ENCODE measurements around the gene KANSL1L. TPM values are rescaled to one million over a fixed set of nuclear protein-coding genes. Genes with fewer than 3 reads are reported as not detected.

Gene KANSL1L
- total RNA-seq, 1 donor from 2014 or later: 67.1 TPM

DNA sequence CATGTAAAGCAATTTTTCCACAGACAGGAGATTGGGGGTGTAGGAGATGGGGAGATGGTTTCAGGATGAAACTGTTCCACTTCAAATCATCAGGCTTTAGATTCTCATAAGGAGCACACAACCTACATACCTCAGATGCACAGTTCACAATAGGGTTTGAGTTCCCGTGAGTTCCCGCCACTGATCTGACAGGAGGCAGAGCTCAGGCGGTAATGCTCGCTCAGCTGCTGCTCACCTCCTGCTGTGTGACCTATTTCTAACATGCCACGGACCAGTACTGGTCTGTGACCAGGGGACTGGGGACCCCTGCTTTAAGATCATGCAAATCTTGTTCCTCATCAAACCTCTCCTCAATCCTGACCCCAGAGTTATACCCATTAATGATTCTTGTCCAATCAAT is 98.7 kb downstream of the KANSL1L start:
- no peak for DNase-seq (ENCODE audit: low read depth)

DNA sequence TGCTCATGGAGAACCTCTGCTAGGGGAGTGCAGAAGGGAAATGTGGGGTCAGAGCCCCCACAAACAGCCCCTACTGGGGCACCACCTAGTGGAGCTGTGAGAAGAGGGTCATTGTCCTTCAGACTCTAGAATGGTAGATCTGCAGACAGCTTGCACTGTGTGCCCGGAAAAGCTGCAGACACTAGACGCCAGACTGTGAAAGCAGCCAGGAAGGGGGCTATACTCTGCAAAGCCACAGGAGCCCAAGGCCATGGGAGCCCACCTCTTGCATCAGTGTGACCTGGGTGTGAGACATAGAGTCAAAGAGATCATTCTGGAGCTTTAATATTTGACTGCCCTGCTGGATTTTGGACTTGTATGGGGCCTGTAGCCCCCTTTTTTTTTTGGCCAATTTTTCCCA is 107.9 kb downstream of the KANSL1L start:
- no peak for DNase-seq (ENCODE audit: low read depth)

DNA sequence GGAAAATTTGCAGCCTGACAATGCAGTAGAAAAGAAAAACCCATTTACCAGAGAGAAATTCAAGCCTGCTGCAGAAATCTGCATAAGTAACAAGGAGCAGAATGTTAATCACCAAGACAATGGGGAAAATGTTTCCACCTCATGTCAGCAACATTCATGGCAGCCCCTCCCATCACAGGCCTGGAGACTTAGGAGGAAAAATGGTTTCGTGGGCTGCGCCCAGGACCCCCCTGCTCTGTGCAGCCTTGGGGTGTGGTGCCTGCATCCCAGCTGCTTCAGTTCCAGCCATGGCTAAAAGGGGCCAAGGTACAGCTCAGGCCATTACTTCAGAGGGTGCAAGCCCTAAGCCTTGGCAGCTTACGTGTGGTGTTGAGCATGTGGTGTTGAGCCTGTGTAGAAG is 115.4 kb downstream of the KANSL1L start:
- DNase-seq (ENCODE audit: low read depth): no peak

DNA sequence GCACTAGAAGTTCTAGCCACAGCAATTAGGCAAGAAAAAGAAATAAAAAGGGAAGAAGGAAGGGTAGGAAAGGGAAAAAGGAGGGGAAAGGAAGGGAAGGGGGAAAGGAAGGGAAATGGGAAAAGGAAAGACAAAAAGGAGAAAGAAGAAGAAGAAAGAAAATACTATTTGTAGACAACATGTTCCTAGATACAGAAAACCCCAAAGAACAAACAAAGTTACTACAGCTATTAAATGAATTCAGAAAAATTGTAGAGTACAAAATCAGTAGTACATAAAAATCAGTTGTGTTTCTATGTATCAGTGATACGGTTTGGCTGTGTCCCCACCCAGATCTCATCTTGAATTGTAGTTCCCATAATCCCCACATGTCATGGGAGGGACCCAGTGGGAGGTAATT is 116.5 kb downstream of the KANSL1L start:
- DNase-seq (ENCODE audit: low read depth): no peak

DNA sequence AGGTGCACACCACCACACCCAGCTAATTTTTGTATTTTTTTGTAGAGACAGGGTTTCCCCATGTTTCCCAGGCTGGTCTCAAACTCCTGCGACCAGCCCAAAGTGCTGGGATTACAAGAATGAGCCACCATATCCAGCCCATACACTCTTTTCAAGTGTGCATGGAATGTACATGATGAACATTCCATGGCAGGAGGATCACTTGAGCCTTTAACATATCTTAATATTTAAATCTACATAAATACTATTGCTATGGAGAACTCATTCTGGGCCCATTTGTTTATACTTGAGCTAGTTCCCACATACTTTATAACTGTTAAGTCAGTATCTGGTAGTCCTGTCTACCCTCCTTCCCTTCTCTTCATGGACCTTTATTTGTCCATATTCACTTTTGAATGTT is 120.3 kb downstream of the KANSL1L start:
- DNase-seq (ENCODE audit: low read depth): no peak

DNA sequence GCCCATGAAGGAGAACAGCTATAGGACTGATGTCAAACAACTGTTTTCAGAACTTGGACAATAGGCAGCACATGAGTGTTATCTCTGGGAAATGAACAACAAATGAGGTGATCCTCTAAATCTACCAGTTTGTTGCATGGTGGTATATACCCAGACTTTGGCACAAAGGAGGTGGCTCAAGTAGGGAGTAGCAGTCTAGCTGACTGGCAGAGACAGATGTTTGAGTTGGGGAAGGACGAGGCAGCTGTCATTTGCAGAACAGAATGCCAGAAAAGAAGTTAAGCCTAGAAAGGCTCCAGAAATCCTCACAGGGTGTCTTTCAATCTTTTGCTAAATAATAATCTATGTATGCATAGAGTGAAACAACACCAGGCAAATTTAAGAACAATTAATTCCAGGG is 121.4 kb downstream of the KANSL1L start:
- no peak for DNase-seq (ENCODE audit: low read depth)

DNA sequence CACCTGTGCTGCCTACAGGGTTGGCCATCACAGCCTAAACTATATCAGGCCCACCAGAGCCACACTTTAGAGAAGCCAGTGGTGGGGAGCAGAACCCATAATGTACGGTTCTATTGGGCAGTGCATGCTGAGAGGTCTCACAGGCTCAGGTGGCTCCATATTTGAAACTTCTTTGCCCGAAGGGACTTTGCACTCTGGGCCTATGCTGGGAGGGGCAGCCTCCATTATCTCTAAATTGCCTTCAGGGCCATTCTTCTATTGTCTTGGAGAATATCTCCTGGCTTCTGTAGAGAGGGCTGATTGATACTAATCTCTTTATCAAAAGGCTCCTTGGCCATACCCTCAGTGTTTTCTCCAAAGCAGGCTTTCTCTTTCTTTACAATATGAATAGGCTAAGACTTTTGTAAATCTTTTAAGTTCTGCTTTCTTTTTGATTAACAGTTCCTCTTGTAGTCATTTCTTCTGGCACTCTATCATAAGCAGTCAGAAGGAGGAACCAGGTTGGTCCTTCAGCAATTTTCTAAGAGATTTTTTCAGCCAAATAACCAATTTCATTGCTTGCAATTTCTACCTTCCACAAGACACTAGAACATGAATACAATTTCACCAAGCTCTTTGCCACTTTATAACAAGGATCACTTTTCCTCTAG is 124.2 kb downstream of the KANSL1L start:
- DNase-seq (ENCODE audit: low read depth): no peak

DNA sequence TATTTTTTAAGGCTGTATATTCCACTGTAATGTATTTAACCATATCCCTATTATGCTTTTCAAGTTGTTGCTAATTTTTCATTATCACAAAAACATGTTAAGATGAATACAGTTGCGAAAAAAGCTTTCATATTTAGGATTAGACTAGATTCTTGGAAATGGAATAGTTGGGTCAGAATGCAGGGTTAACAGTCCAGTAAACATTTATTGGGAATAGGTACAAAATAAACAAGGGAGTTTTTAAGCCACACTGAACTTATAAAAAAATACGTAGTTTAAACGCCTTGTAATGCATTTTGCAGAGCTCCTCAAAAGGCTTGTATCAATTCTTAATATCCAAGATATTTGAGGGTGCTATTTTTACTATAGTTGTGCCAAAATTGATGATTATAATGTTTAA is 133.1 kb downstream of the KANSL1L start:
- no peak for DNase-seq (ENCODE audit: low read depth)

DNA sequence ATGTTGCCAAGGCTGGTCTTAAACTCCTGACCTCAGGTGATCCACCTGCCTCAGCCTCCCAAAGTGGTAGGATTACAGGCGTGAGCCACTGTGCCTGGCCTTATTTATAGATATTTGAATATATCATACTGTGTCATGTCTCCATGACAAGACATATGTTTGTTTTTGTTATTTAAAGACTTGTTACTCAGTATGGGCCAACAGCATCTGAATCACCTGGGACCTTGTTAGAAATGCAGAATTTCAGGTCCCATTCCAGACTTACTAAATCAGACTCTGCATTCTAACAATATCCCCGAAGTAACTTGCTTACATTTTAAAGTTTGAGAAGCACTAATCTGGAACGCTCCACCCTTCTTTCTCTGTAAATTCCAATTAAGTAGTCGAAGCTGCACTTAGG is 135.5 kb downstream of the KANSL1L start:
- no peak for DNase-seq (ENCODE audit: low read depth)

DNA sequence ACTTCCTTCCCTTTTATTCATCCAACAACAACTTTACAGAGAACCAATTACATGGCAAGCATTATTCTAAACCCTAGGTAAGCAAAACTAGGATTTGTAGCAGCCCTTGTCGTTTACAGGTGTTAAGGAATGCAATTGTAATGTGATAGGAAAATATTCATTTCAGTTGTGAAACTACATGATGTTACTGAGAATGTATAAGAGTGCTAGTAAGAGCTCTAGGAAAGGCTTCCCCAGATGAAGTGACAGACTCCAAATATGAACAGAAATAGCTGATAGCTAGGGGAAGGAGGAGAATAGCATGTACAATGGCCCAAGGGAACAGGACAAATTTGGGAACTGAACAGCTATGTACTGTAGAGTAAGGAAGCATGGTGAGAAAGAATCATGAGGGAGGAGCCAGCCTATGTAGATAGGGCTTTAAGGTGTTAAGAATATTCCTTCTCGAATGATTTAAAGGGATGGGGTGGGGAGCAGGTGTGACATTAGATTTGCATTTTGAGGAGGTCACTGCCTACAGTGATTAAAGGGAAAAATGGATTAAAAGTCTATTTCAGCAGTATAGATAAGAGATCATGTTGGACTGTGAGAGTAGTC is 137.0 kb downstream of the KANSL1L start:
- no peak for DNase-seq (ENCODE audit: low read depth)

DNA sequence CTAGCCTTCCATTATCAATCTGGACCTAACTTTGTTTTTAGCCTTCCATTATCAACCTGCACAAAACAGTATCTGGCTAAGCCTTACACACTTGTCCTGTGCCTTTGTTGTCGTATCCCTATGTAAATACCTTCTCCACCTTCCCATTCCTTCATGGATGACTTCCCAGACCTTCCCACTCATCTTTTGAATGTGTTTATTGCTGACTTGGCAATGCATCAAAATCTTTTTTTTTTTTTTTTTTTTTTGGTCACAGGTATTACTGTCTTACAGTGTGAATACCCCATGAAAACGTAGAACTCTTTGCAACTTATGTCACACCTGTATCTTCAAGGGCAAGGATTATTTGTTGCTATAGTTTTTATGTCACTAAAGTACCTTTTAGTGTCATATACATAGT is 143.0 kb downstream of the KANSL1L start:
- DNase-seq (ENCODE audit: low read depth): peak; percentile 21

DNA sequence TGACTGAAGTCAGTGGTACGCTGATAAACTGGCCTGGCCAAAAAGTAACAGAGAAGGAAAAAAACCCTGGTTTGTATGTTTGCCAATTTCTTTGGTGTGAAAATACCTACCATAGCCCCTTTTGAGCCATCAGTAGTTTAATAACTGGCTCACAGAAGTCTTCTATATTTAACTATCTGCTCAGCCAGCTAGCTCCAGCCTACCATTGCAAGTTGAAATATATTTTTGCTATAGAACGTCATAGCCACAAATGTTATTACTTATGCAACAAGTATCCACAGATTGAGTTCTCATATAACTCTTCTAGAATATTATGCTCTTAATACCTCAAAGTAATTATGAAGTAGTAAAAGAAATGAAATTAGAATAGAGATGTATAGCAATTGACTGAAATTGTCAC is 143.6 kb downstream of the KANSL1L start:
- DNase-seq (ENCODE audit: low read depth): no peak

DNA sequence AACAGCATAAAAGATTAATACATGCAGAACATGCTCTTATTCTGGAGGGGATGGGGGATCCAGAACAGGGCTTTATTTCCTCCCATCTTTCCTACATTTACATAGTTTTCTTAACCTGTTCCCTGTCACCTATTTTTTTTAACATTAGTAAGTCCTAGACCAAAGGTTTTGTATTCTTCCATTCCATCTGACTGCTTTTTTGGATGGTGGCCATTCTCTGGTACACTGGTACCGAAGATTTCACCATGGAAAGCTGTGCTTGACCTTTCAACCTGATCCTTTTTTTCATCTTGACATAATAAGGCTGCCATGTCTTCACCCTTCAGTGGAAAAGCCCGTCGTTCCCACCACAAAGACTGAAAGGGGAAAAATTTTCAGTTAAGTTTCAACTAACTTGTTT is 148.4 kb downstream of the KANSL1L start:
- no peak for DNase-seq (ENCODE audit: low read depth)

DNA sequence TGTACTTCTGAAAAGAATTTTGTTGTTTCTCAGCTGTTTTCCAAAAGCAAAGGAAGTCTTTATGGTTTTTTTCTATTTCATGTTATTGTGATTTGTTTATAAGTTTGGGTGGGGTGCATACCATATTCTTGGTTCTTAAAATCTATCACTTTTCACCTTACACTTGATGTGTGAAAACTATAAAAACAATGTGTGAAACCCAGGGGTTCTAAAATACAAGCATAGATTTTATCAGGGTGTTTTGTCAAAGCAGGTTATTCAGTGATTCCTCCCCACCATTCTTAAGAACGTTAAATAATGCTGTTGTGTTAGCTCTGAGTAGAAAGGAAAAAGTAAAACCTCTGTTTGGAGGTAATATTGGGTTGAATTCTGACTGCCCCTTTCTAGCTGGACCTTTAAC is 151.1 kb downstream of the KANSL1L start:
- no peak for DNase-seq (ENCODE audit: low read depth)

DNA sequence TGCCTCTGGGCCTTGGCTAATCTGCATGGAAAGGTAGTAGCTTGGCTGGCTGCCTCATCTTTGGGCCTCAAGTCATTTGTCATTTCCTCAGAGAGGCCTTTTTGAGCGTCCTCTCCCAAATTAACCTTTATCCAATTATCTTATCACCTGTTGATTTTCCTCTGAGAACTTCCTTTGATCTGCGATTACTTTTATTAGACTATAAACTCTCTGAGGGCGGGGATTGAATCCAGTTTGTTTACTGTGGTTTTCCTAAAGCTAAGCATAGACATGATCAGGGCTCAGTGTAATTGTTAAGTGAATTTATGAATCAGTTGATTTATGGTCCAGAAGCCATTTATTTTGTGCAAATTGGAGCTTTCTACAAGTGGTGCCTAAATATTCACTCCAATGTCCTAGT is 161.3 kb downstream of the KANSL1L start:
- DNase-seq (ENCODE audit: low read depth): no peak

DNA sequence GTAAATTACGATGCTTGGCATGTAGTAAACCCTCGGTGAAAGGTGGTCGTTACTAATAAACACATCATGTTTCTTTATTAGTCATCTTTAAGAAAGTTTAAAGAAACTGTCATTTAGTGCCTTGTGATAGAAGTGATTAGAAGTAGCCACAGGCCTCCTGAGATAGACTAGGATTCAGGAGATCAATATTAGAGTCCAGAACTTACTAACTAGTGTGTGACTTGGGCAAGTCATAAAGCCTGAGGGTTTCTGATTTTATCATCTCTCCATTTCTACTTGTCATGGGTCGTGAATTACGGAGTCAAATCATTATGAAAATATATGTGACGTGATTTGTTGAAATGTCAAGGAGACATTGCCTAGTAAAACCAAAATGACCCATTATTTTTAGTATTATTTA is 162.1 kb downstream of the KANSL1L start:
- no peak for DNase-seq (ENCODE audit: low read depth)

DNA sequence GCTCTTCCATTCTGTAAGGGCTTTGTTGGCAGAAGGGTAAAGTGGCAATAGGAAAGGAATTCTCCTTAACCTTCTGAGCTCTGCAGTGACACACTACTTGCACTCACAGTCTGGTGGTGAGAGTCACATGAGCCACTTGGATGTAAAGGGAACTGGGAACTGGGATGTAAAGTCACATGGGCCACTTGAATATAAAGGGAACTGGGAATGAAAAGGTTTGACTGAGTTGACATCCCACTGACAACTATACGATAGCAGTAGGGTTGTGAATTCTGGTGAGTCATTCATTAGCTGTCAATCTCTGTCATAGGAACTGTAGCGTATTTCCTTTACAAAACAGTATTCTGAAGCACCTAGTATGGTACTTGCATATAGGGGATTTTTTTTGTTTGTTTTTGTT is 163.3 kb downstream of the KANSL1L start:
- no peak for DNase-seq (ENCODE audit: low read depth)

DNA sequence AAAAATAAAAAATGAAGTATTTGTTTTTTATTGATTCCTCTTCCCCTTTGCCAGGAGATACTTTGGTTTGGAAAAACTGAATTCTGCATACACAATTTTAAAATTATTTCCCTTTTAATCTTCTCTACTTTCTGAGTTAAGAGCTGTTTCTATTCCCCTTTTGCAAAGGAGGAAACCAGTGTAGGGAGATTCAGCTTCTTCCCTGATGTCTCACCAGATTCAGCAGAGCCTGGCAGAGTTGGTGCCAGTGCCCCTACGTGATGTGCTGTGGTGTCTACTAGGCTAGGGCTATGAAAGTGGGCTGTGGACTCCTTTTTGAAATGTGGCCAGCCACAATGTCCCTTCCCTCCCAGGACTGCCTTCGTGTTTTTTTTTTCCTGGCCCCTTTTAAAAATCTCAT is 166.3 kb downstream of the KANSL1L start:
- no peak for DNase-seq (ENCODE audit: low read depth)

DNA sequence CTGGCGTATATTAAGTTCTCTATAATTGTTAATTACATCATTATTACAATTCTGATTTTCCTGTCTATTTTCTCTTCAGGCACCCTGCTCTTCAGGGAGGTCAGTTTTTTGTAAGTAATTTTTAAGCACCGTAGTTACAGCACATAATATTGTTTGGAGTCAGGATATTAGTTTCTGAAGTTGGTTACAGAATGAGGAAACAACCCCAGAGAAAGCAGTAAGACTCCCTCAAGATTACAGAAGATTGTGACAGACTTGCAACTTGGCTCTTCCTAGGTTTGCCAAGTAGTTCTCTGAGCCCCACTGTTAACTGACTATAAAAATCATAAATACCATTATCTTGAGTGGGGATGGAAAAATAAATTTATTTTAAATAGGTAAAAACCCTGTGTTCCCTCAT is 167.8 kb downstream of the KANSL1L start:
- DNase-seq (ENCODE audit: low read depth): no peak

DNA sequence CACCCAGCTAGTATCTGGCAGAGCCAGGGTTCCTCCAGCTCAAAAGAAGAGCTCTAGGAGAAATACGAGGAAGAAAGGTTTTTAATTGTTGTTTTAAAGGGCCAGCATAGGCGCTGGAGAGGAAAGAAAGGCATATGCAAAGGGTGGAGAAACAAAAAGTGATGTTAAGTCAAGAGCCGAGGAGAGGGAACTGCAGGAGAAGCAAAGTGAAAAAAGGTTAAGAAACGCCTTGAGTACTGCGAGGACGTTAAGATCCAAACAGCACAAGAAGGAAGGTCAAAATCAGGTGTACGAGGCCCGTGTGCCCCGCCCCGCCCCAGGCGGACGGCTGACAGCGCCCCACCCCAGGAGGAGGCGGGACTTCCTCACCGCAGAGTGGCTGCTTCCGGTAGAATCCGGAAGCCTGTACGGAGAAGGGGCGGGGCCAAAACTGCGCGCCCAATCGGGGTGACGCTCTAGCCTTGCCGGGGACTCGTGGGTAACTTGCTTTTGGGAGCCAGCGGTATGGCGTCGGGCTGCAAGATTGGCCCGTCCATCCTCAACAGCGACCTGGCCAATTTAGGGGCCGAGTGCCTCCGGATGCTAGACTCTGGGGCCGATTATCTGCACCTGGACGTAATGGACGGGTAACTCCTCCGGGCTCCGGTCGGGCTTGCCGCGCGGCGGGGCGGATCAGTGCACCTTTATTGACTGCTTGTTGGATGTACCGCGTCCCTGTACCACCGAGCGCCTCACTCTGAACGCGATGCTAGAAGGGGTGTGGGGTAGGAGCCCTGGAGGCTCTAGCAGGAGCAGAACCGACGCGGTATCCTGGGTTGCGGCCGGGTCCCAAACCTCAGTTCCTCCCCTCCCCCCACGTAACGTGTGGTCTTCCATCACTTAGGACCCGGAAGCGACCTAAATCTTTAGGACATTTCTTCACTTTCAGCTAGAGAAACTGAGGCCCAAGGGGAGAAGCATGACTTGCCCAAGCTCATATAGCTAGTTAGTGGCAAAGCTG is 168.8 kb downstream of the KANSL1L start, which contains the start of gene RPE:
Gene RPE (plus strand): TSS at position 481 of the 1,000 bp plus-strand sequence. CDS start 24 bp downstream, at position 505.
- peak; percentile 86 for DNase-seq (ENCODE audit: low read depth)

DNA sequence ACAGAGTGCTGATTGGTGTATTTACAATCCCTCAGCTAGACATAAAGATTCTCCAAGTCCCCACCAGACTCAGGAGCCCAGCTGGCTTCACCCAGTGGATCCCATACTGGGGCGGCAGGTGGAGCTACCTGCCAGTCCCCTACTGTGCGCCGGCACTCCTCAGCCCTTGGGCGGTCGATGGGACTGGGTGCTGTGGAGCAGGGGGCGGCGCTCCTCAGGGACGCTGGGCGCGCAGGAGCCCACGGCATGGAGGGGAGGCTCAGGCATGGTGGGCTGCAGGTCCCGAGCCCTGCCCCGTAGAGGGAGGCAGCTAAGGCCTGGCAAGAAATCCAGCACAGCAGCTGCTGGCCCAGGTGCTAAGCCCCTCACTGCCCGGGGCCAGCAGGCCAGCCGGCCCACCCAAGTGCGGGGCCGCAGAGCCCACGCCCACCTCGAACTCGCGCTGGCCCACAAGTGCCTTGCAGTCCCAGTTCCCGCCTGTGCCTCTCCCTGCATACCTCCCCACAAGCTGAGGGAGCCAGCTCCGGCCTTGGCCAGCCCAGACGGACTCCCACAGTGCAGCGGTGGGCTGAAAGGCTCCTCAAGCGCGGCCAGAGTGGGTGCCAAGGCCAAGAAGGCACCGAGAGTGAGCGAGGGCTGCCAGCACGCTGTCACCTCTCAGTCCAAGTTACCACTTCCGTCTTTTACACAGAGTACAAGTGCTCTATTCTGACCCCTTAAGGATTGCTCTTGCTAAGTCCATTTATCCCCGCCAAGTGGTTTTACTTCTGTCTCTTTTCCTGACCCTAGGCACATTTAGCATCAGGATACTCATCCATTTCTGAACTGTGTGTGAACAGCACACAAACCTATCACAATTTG is 170.5 kb downstream of the KANSL1L start:
- no peak for DNase-seq (ENCODE audit: low read depth)

DNA sequence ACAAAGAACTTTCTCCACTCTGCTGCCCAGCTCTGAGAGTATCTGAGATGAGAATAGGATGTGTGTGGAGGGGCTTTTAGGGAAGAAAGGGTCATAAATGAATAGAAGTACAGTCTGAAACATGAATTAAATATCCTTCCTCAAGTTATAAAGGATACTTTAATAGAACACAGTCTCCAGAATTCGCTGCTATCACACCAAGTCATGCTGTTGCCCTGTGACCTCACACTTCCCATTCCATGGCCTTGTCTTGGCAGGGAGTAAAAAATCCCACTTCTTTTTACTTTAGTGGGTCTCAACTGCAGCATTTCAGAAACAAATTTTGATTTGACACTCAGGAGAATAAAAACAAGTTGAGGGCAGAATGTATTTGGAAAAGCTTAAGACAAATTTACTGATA is 172.6 kb downstream of the KANSL1L start:
- no peak for DNase-seq (ENCODE audit: low read depth)
